ES-I3 (cell line): ENCODE data around the gene SLC6A19.
"Not testable (repeated sequence)": the region's sequence is repeated elsewhere in the genome, so short reads cannot be mapped to it uniquely, and the experiment has no call there.

Experiments
- H3K36me3 ChIP-seq: 2 replicates; pipeline ENCODE4 v1.6.1; 2013; ENCODE audit warnings: mild to moderate bottlenecking, low read length, control low read depth, moderate library complexity; ENCODE audit not compliant: insufficient read depth
- H3K4me1 ChIP-seq: 2 replicates; pipeline ENCODE4 v1.6.1; 2013; ENCODE audit warnings: mild to moderate bottlenecking, control low read depth, low read length; ENCODE audit not compliant: insufficient read depth
- H3K9ac ChIP-seq: 2 replicates; pipeline ENCODE4 v1.6.1; 2013; ENCODE audit warnings: low read depth, mild to moderate bottlenecking, low read length, moderate library complexity
- H3K9me3 ChIP-seq: 2 replicates; pipeline ENCODE4 v1.6.1; 2013; ENCODE audit warnings: mild to moderate bottlenecking, low read length, moderate library complexity; ENCODE audit not compliant: control insufficient read depth, insufficient read depth

The SLC6A19 gene

GRCh38 chr5:1264211-1264610 is 62.8 kb downstream of the SLC6A19 start:
- Histone ChIP-seq H3K4me1 (no peaks in the 10 kb centered on the region), H3K9me3 (peaks cover 19% of the 10 kb centered on the region), H3K36me3 (peaks cover 6% of the 10 kb centered on the region; the same call in 1 of the 2 replicates), H3K9ac (no peak overlapping the region)

- peaks cover 6% of the 10 kb centered on the region; the same call in 1 of the 2 replicates for H3K36me3 ChIP-seq
- no peak overlapping the region for H3K9ac ChIP-seq
- H3K9me3 ChIP-seq = peaks cover 19% of the 10 kb centered on the region
- H3K4me1 ChIP-seq = no peaks in the 10 kb centered on the region
Measured at GRCh38 chr5:1265026-1265425, 63.6 kb downstream of the SLC6A19 start.

- no peak overlapping the region for H3K9ac ChIP-seq
- H3K4me1 ChIP-seq = no peaks in the 10 kb centered on the region
- H3K36me3 ChIP-seq = peaks cover 6% of the 10 kb centered on the region; the same call in 1 of the 2 replicates
- H3K9me3 ChIP-seq = peaks cover 19% of the 10 kb centered on the region
Measured at GRCh38 chr5:1265461-1266455, 64.4 kb downstream of the SLC6A19 start.

- Histone ChIP-seq H3K9ac (no peak overlapping the region), H3K4me1 (no peaks in the 10 kb centered on the region), H3K9me3 (peaks cover 17% of the 10 kb centered on the region), H3K36me3 (peaks cover 6% of the 10 kb centered on the region; the same call in 1 of the 2 replicates)
Measured at GRCh38 chr5:1266791-1267190, 65.4 kb downstream of the SLC6A19 start.

- H3K4me1 ChIP-seq, H3K36me3 ChIP-seq, H3K9ac ChIP-seq: not testable (repeated sequence)
- peaks cover 10% of the 10 kb centered on the region for H3K9me3 ChIP-seq
Measured at GRCh38 chr5:1267464-1267863, 66.1 kb downstream of the SLC6A19 start.

- Histone ChIP-seq H3K4me1 (no peaks in the 10 kb centered on the region), H3K9me3 (peaks cover 4% of the 10 kb centered on the region; the same call in 1 of the 2 replicates), H3K9ac (no peak overlapping the region), H3K36me3 (no peaks in the 10 kb centered on the region; the same call in 1 of the 2 replicates)
Measured at GRCh38 chr5:1268056-1268455, 66.7 kb downstream of the SLC6A19 start.

GRCh38 chr5:1268666-1269065 is 67.3 kb downstream of the SLC6A19 start:
- no peaks in the 10 kb centered on the region for H3K9me3 ChIP-seq
- H3K9ac ChIP-seq = no peak overlapping the region
- H3K4me1 ChIP-seq = no peaks in the 10 kb centered on the region

GRCh38 chr5:1270426-1270825 is 69.0 kb downstream of the SLC6A19 start:
- Histone ChIP-seq H3K9me3 (no peaks in the 10 kb centered on the region), H3K36me3 (no peaks in the 10 kb centered on the region), H3K4me1 (no peaks in the 10 kb centered on the region), H3K9ac (no peak overlapping the region)

More at GRCh38 chr5:1268666-1269065, 67.3 kb downstream of the SLC6A19 start:
- no peaks in the 10 kb centered on the region for H3K36me3 ChIP-seq

GRCh38 chr5:1270933-1271914 is 69.8 kb downstream of the SLC6A19 start:
- no peak overlapping the region for H3K9ac ChIP-seq
- H3K36me3 ChIP-seq = no peaks in the 10 kb centered on the region
- H3K4me1 ChIP-seq = no peaks in the 10 kb centered on the region
- no peaks in the 10 kb centered on the region for H3K9me3 ChIP-seq

- Histone ChIP-seq H3K9me3 (no peaks in the 10 kb centered on the region), H3K9ac (no peak overlapping the region), H3K4me1 (no peaks in the 10 kb centered on the region), H3K36me3 (no peaks in the 10 kb centered on the region)
Measured at GRCh38 chr5:1272201-1272600, 70.8 kb downstream of the SLC6A19 start.

- Histone ChIP-seq H3K4me1 (no peaks in the 10 kb centered on the region), H3K9ac (no peak overlapping the region), H3K9me3 (no peaks in the 10 kb centered on the region), H3K36me3 (no peaks in the 10 kb centered on the region)
Measured at GRCh38 chr5:1273745-1274144, 72.3 kb downstream of the SLC6A19 start.

GRCh38 chr5:1274471-1274870 is 73.1 kb downstream of the SLC6A19 start:
- Histone ChIP-seq H3K9ac (no peak overlapping the region), H3K36me3 (no peaks in the 10 kb centered on the region), H3K4me1 (no peaks in the 10 kb centered on the region), H3K9me3 (no peaks in the 10 kb centered on the region)
